GM12865 (cell line): Measurements from ENCODE around the gene DYSF.

Experiments
- DNase-seq: peaks from one replicate; pipeline ENCODE4 v3.0.0; 2010; ENCODE audit warnings: low read depth
- H3K4me3 ChIP-seq: 2 replicates; pipeline ENCODE4 v1.5.1; 2011; ENCODE audit warnings: mild to moderate bottlenecking, low read depth, low read length, control low read depth
- CTCF ChIP-seq: IDR thresholded peaks from 2 replicates; pipeline ENCODE4 v1.5.1; 2011; ENCODE audit warnings: low read length, control low read depth, low read depth, inconsistent platforms; ENCODE audit not compliant: insufficient read depth; ENCODE audit errors: missing control alignments

Gene DYSF

DNA sequence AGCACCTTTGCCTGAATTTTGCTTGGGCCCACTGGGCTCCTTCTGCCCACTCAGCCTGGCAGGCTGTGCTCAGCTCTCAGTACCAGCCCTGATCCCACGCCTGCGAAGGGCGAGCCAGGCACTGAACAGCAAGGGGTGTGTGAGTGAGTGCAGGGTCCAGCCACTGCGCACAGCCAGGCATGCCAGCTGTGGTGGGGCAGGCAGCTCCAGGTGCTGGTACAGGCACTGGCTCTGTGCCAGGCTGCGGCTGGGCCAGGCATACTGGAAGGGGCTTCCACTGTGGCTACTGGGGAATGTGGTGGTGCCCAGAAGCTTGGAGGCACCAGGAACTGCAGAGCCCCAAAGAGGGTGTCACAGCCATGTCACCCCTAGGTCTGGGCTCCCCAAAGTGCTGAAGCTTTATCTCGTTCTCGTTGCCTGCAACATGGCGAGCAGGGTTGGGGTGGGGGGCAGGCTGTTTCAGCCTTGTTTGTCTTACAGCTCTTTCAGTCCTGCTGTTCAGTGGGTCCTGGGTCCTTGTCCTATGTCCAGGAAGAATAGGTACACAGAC is 8.8 kb downstream of the DYSF start:
- H3K4me3 ChIP-seq = no peak overlapping the region
- no peak for DNase-seq
- TF ChIP-seq CTCF = no peak

GRCh38 chr2:71462641-71463341 is 9.4 kb downstream of the DYSF start:
- H3K4me3 ChIP-seq = no peak overlapping the region
- DNase-seq = no peak
- TF ChIP-seq CTCF = no peak

DNA sequence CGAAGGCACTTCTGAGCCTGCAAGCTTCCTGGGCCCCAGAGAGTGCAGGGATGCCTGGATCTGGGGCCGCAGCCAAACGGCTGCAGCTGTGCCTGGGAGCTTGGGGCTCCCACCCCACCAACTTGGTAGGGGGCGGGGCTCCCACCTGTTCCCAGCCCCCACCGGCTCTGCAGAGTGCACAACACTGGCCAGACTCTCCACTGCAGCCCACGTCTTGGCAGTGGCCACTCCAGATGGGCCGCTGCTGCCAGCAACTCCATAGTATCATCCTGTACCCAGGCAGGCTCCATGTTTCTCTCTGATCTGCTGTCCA is 9.9 kb downstream of the DYSF start:
- no peak for DNase-seq
- no peak for TF ChIP-seq CTCF
- H3K4me3 ChIP-seq = no peak overlapping the region

GRCh38 chr2:71464389-71464788 is 11.0 kb downstream of the DYSF start:
- H3K4me3 ChIP-seq = no peak overlapping the region
- TF ChIP-seq CTCF = no peak
- no peak for DNase-seq

GRCh38 chr2:71465356-71465755 is 12.0 kb downstream of the DYSF start:
- DNase-seq = no peak
- TF ChIP-seq CTCF = no peak
- no peak overlapping the region for H3K4me3 ChIP-seq

- no peak for DNase-seq
- no peak overlapping the region for H3K4me3 ChIP-seq
- TF ChIP-seq CTCF = no peak
Observed at GRCh38 chr2:71465961-71466300, 12.6 kb downstream of the DYSF start.
